K562 (cell line): ENCODE data around the gene ADPRHL1. TPM values are rescaled to one million over a fixed set of nuclear protein-coding genes. Genes with fewer than 3 reads are reported as not detected.

Experiments
- ATAC-seq: fragments of 200-7000 bp; cut with Tn5 transposase; 3 replicates; pipeline ENCODE4 v1.9.1; 2020; ENCODE audit warnings: moderate library complexity
- BruUV-seq: library from RNA; stranded (reverse); fragments of 400-500 nt; replicated peaks from 2 replicates; lab custom pipeline; 2021; lab: Mats Ljungman, UMichigan
- CTCF ChIA-PET: fragments of 300-600 bp; formaldehyde crosslinking; extraction: SDS; loops from one replicate; lab custom pipeline; 2021; ENCODE audit warnings: low intra/inter-chr PET ratio; lab: Yijun Ruan, JAX
- POLR2A ChIA-PET: fragments of 300-600, 350-650 bp; sonication (Branson Sonifier 250); formaldehyde crosslinking; extraction: SDS; loops from one replicate; lab custom pipeline; 2021; ENCODE audit warnings: antibody characterized with exemption, inconsistent platforms; lab: Yijun Ruan, JAX
- DNase-seq, 4 experiments: peaks; one replicate each; pipeline versions ENCODE4 v3.0.0 to v3.0.0-alpha.2; 2011 to 2018; ENCODE audit warnings: low spot score in 3 of 4, mixed read lengths in 3 of 4; ENCODE audit errors: extremely low read depth in 1 of 4
- FAIRE-seq: peaks from 2 replicates; lab custom pipeline; 2011; peaks lifted over from hg19 to GRCh38; lab: Jason Lieb, UNC
- H2AFZ ChIP-seq: 2 replicates; pipeline ENCODE4 v1.6.0; 2011; ENCODE audit warnings: low read depth, low read length, control low read depth, inconsistent platforms
- H3K27ac ChIP-seq: fragments of 200-600 bp; 3 replicates; pipeline ENCODE4 v1.8.0; 2011; ENCODE audit warnings: low read depth, mild to moderate bottlenecking, control low read depth, inconsistent platforms, low read length, moderate library complexity, mixed read lengths; ENCODE audit errors: extremely low read depth
- H3K27me3 ChIP-seq, 2 experiments: fragments of 300-600 bp in 1 of 2; 2 replicates in 1 of 2; 3 replicates in 1 of 2; pipeline versions ENCODE4 v1.6.0 to v1.8.0; 2011; ENCODE audit warnings: inconsistent platforms in 2 of 2, low read length in 2 of 2, mild to moderate bottlenecking in 1 of 2, mixed read lengths in 1 of 2, moderate library complexity in 1 of 2; ENCODE audit not compliant: control insufficient read depth in 2 of 2, insufficient read depth in 2 of 2
- H3K36me3 ChIP-seq: fragments of 300-600 bp; 3 replicates; pipeline ENCODE4 v1.8.0; 2011; ENCODE audit warnings: mild to moderate bottlenecking, low read length, inconsistent platforms; ENCODE audit not compliant: control insufficient read depth, insufficient read depth
- H3K4me1 ChIP-seq, 2 experiments: fragments of 200-600 bp in 1 of 2; replicated peaks in 1 of 2; 2 replicates in 1 of 2; 3 replicates in 1 of 2; pipeline versions ENCODE4 v1.5.1 to v1.8.0; 2011; ENCODE audit warnings: inconsistent platforms in 2 of 2, low read length in 2 of 2, mild to moderate bottlenecking in 1 of 2, mixed read lengths in 1 of 2, moderate library complexity in 1 of 2; ENCODE audit not compliant: control insufficient read depth in 2 of 2, insufficient read depth in 2 of 2
- H3K4me2 ChIP-seq: 2 replicates; pipeline ENCODE4 v1.6.1; 2011; ENCODE audit warnings: low read length, control low read depth, inconsistent platforms, mixed read lengths; ENCODE audit not compliant: insufficient read depth
- H3K4me3 ChIP-seq: fragments of 200-600 bp; sonication (generic), shearing (Covaris generic); 2 replicates; pipeline ENCODE4 v1.5.1; 2016; ENCODE audit warnings: control low read depth, inconsistent platforms
- H3K79me2 ChIP-seq: fragments of 200-600 bp; 3 replicates; pipeline ENCODE4 v1.8.0; 2011; ENCODE audit warnings: low read length, inconsistent platforms; ENCODE audit not compliant: control insufficient read depth, insufficient read depth
- H3K9ac ChIP-seq, 2 experiments: 2 replicates each; pipeline versions ENCODE4 v1.6.0 to v1.6.1; 2011; ENCODE audit warnings: low read depth in 2 of 2, low read length in 2 of 2, control low read depth in 1 of 2, inconsistent platforms in 1 of 2, mild to moderate bottlenecking in 1 of 2, mixed read lengths in 1 of 2; ENCODE audit not compliant: insufficient read depth in 1 of 2
- H3K9me1 ChIP-seq: one replicate; pipeline ENCODE4 v1.6.0; 2011; ENCODE audit warnings: inconsistent platforms, mild to moderate bottlenecking, low read length, moderate library complexity; ENCODE audit not compliant: control insufficient read depth, insufficient read depth
- H3K9me3 ChIP-seq: replicated peaks from 2 replicates; pipeline ENCODE4 v1.5.1; 2011; ENCODE audit warnings: low read depth, low read length, inconsistent platforms; ENCODE audit not compliant: control insufficient read depth, insufficient read depth
- H4K20me1 ChIP-seq: replicated peaks from 2 replicates; pipeline ENCODE4 v1.6.1; 2011; ENCODE audit warnings: low read length, inconsistent platforms, mixed read lengths; ENCODE audit not compliant: control insufficient read depth, insufficient read depth
- ADNP ChIP-seq: fragments of 200-800 bp; sonication (Bioruptor generic); IDR thresholded peaks from 2 replicates; pipeline ENCODE4 v1.6.1; 2016; ENCODE audit warnings: missing genetic modification characterization, missing compliant biosample characterization
- ATF1 ChIP-seq, 2 experiments: fragments of 450-650 bp in 1 of 2; IDR thresholded peaks; 2 replicates each; pipeline ENCODE4 v1.6.1; 2016; ENCODE audit warnings: missing compliant biosample characterization in 1 of 2, missing genetic modification characterization in 1 of 2
- BMI1 ChIP-seq: fragments of 150-350 bp; IDR thresholded peaks from 2 replicates; pipeline ENCODE4 v1.6.1; 2014; ENCODE audit warnings: low read length
- CTBP1 ChIP-seq: fragments of 450-650 bp; IDR thresholded peaks from 2 replicates; pipeline ENCODE4 v1.6.1; 2016; ENCODE audit warnings: borderline replicate concordance
- DNMT1 ChIP-seq: fragments of 450-650 bp; IDR thresholded peaks from 2 replicates; pipeline ENCODE4 v1.6.1; 2016; ENCODE audit warnings: antibody characterized with exemption, mild to moderate bottlenecking
- E2F3 ChIP-seq: fragments of 250-450 bp; sonication (Bioruptor Pico); IDR thresholded peaks from 2 replicates; pipeline ENCODE4 v1.4.0; 2020; ENCODE audit warnings: mild to moderate bottlenecking
- ELF2 ChIP-seq: fragments of 250-450 bp; sonication (Bioruptor Pico); IDR thresholded peaks from 2 replicates; pipeline ENCODE4 v1.5.0; 2021; ENCODE audit warnings: mild to moderate bottlenecking
- GABPB1 ChIP-seq: sonication (generic); formaldehyde crosslinking; IDR thresholded peaks from 2 replicates; pipeline ENCODE4 v1.8.0; 2022; ENCODE audit warnings: mild to moderate bottlenecking, missing genetic modification reagents
- HNRNPUL1 ChIP-seq: fragments of 200-400 bp; formaldehyde crosslinking; IDR thresholded peaks from 2 replicates; pipeline ENCODE4 v1.6.1; 2017; ENCODE audit warnings: low read length
- JUN ChIP-seq, 2 experiments: sonication (generic) in 1 of 2; formaldehyde crosslinking in 1 of 2; IDR thresholded peaks; 2 replicates each; pipeline versions ENCODE4 v1.6.1 to v1.8.0; 2012 to 2022; ENCODE audit warnings: borderline replicate concordance in 2 of 2, mild to moderate bottlenecking in 2 of 2, improper control_type of control experiment in 1 of 2, low read depth in 1 of 2, low read length in 1 of 2, missing genetic modification reagents in 1 of 2
- KAT8 ChIP-seq: fragments of 450-650 bp; IDR thresholded peaks from 2 replicates; pipeline ENCODE4 v1.6.1; 2016; ENCODE audit warnings: low read depth, mild to moderate bottlenecking
- PRPF4 ChIP-seq: fragments of 200-400 bp; formaldehyde crosslinking; IDR thresholded peaks from one replicate; pipeline ENCODE4 v1.6.1; 2017; ENCODE audit warnings: low read length, low read depth, mild to moderate bottlenecking; ENCODE audit not compliant: insufficient read depth, poor library complexity, severe bottlenecking
- U2AF1 ChIP-seq: fragments of 200-400 bp; formaldehyde crosslinking; optimal IDR thresholded peaks from 2 replicates; pipeline ENCODE3; 2017; ENCODE audit warnings: mild to moderate bottlenecking, low read depth, low read length, moderate library complexity
- ZNF253 ChIP-seq: fragments of 250-450 bp; sonication (Bioruptor Pico); conservative IDR thresholded peaks from 2 replicates; pipeline ENCODE4 v1.6.1; 2021; ENCODE audit warnings: mild to moderate bottlenecking
- ZNF639 ChIP-seq, 2 experiments: fragments of 200-800 bp in 1 of 2; sonication (Bioruptor generic) in 1 of 2; sonication (generic) in 1 of 2; formaldehyde crosslinking in 1 of 2; IDR thresholded peaks in 1 of 2; conservative IDR thresholded peaks in 1 of 2; 2 replicates each; pipeline versions ENCODE4 v1.5.0 to v1.6.1; 2016 to 2020; ENCODE audit warnings: missing compliant biosample characterization in 1 of 2, missing genetic modification characterization in 1 of 2, missing genetic modification reagents in 1 of 2
- WGBS: fragments of 100-300 bp; shearing (Covaris generic); methylation state at CpG from one replicate; pipeline ENCODE4 v1.1.6; 2016; ENCODE audit warnings: low coverage, mixed read lengths; ENCODE audit not compliant: insufficient coverage; ENCODE audit errors: missing lambda C conversion rate; 5-methylcytosine and 5-hydroxymethylcytosine counted together
- in situ Hi-C: fragments of 300-500 bp; cut with MboI; formaldehyde crosslinking; loops from 4 replicates; pipeline ENCODE4 v1.15.0; 2018; ENCODE audit warnings: inconsistent platforms, mixed read lengths
- intact Hi-C: fragments of 100-400 bp; cut with micrococcal nuclease; formaldehyde crosslinking; loops from 2 replicates; pipeline ENCODE4 v1.14.2; 2022
- polyA plus RNA-seq, 8 experiments: library from polyadenylated mRNA; depleted of rRNA in 4 of 8; stranded (reverse) in 5 of 8; unstranded in 3 of 8; fragments of >200 nt; fragmentation: Nextera tagmentation in 2 of 8; fragmentation: Illumina TruSeq in 1 of 8; extraction: Ambion mirVana in 2 of 8; extraction: Trizol in 1 of 8; gene quantifications; 2 replicates each; pipeline versions ENCODE4 v1.2.1 to v1.2.3, GENCODE V29; 2011 to 2014; ENCODE audit warnings: inconsistent platforms in 1 of 8, missing spikeins in 1 of 8
- total RNA-seq, 7 experiments: library from RNA; depleted of rRNA in 6 of 7; stranded (reverse); fragments of >200 nt in 6 of 7; fragmentation: Illumina TruSeq in 2 of 7; extraction: Trizol in 2 of 7; gene quantifications; 2 replicates each; pipeline versions ENCODE4 v1.2.1 to v1.2.3, GENCODE V29; 2011 to 2021; ENCODE audit warnings: low replicate concordance in 1 of 7
- TF ChIP-seq, protein P1 (sequence below): fragments of 250-450 bp; sonication (Bioruptor Pico); IDR thresholded peaks from 2 replicates; pipeline ENCODE4 v1.8.0; 2022; ENCODE audit warnings: moderate library complexity, mild to moderate bottlenecking, inconsistent platforms
- TF ChIP-seq, protein P2 (sequence below): fragments of 450-650 bp; IDR thresholded peaks from 2 replicates; pipeline ENCODE4 v1.6.1; 2016; ENCODE audit warnings: missing biosample characterization, missing genetic modification characterization

ADPRHL1 gene
- total and polyA plus RNA-seq, 9 of the 15 experiments (the other 6 are each of a cell fraction or from before 2014, with no cell fraction given) = 0.06 to 0.76 (median 0.37) TPM; not detected in 1

DNA sequence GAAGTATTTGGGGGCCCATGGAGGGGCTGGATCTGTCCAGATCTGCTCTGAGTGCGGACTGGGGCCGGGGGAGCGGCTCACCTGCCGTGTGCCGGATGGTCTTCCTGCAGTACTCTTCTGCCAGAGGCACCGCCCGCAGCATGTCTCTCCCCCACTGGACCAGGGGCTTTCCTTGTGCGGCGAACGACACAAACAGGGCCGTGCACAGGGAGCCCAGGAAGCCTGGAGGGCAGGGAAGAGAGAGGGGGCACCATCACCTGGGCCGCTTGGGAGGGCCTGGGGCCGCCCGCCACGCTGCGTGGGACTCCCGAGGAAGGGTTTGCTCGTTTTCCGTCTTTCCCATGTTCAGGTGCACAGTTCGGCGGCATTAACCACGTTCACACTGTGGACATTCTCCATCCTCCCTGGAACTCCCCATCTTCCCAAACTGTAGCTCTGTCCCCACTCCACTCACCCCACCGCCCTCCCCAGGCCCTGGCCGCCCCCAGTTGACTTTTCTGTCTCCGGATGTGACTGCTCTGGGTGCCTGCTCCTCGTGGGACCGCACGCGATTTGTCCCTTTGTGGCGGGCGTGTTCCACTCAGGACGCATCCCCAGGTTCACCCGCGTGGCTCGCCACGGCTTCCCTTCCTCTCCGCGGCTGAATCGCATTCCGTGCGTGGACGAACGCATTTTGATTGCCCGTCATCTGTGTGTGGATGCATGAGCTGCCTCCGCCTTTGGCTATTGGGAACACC lies 24.2 kb downstream of the ADPRHL1 start (continued):
- TF ChIP-seq BMI1 = no peak

DNA sequence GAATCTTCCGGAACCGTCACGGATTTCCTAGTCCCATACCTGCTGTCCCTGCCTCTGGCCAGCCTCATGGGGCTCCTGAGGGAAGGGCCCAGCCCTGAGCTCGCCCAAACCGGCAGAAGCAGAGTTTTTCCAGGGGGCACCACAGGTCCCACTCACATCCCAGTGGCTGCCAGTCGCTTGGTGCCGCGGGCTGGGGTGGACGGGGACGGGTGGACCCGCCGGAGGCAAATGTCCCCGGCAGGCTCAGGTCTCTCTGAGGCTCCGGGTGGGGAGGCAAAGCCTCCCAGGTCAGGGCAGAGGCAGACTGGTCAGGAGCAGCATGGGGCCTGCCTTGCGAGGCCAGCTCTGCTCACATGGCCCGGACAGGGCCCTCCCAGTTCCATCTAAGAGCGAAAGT lies 24.8 kb downstream of the ADPRHL1 start:
- intact Hi-C loops = no loop called here
- peaks cover 4% of the 10 kb centered on the region; the same call in 1 of the 2 replicates for H4K20me1 ChIP-seq
- H3K27me3 ChIP-seq = peaks cover 14 to 71% of the 10 kb centered on the region in 2 experiments; a peak in 4 of 5 replicates
- H2AFZ ChIP-seq = no peak overlapping the region
- ChIA-PET CTCF (no interaction called here), POLR2A (interaction anchor here (0.7 kb wide), 1 partner anchor 329 kb away, joined by 3 read pairs; no protein-coding TSS in a partner anchor)
- no peak overlapping the region for H3K4me2 ChIP-seq
- in situ Hi-C loops = no loop called here
- TF ChIP-seq DNMT1 (no peak), ADNP (tag) (no peak), E2F3 (CRISPR knock-in tag) (no peak), U2AF1 (no peak), HNRNPUL1 (no peak), KAT8 (no peak), ATF1 (CRISPR knock-in tag; IDR thresholded peaks at IDR 0.05) (no peak), ATF1 (tag; IDR thresholded peaks at IDR 0.05) (no peak), GABPB1 (no peak), ZNF253 (CRISPR knock-in tag) (no peak), BMI1 (no peak), PRPF4 (no peak), ZNF639 (CRISPR knock-in tag; conservative IDR thresholded peaks at IDR 0.05 in 1 of 2, IDR thresholded peaks at IDR 0.05 in 1 of 2) (no peak), CTBP1 (no peak), JUN (IDR thresholded peaks at IDR 0.05; ENCODE audit: borderline replicate concordance, low read depth, low read length) (no peak), JUN (CRISPR knock-in tag; IDR thresholded peaks at IDR 0.05; ENCODE audit: borderline replicate concordance) (no peak), ELF2 (no peak)
- TF ChIP-seq, protein P1, sequence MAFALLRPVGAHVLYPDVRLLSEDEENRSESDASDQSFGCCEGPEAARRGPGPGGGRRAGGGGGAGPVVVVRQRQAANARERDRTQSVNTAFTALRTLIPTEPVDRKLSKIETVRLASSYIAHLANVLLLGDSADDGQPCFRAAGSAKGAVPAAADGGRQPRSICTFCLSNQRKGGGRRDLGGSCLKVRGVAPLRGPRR = no peak
- TF ChIP-seq, protein P2, sequence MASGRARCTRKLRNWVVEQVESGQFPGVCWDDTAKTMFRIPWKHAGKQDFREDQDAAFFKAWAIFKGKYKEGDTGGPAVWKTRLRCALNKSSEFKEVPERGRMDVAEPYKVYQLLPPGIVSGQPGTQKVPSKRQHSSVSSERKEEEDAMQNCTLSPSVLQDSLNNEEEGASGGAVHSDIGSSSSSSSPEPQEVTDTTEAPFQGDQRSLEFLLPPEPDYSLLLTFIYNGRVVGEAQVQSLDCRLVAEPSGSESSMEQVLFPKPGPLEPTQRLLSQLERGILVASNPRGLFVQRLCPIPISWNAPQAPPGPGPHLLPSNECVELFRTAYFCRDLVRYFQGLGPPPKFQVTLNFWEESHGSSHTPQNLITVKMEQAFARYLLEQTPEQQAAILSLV (tag) = no peak
- H3K9me1 ChIP-seq = no peaks in the 10 kb centered on the region
- WGBS = 13% methylated on average over 11 of the region's 17 CpGs
- H3K36me3 ChIP-seq = no peaks in the 10 kb centered on the region
- H3K4me1 ChIP-seq = peaks cover 0 to 27% of the 10 kb centered on the region in 2 experiments; a peak in 3 of 5 replicates
- ATAC-seq (0 out of 3 replicates have a peak, but pooled peaks have one; percentile 35), FAIRE-seq (no peak), DNase-seq (no peak)
- no peak overlapping the region for H3K4me3 ChIP-seq
- H3K9me3 ChIP-seq = no peaks in the 10 kb centered on the region
- BruUV-seq = no TSS peak
- no peak overlapping the region for H3K27ac ChIP-seq
- H3K79me2 ChIP-seq = no peaks in the 10 kb centered on the region
- no peak overlapping the region for H3K9ac ChIP-seq
